ENCODE measurements around the gene ATP23.

ATP23 gene

DNA sequence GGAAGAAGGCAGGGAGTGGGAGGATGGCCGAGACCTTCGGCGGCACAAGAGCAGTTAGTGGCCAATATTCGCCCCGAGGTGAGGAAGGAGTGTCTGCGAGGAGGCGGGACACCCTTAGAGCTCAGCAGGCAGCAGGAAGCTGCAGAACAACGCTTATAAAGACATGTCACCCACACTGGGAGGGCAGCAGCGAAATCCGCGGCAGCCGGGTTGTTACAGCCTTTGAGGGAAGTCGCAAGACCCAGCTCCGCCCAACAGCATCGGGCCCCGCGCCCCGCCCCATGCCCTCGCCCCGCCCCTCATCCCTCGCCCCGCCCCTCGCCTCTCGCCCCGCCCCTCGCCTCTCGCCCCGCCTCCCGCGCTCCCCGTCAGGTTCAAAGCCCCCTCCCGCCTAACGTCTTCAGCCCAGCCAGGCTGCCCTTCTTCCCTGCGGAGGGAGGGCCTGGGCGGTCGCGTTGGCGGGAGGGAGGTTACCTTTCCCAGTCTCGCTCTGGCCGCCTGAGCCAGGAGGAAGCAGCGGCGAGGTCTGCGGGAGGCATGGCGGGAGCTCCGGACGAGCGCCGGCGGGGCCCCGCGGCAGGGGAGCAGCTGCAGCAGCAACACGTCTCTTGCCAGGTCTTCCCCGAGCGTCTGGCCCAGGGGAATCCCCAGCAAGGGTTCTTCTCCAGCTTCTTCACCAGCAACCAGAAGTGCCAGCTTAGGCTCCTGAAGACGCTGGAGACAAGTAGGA lies at the start of gene ATP23:
Gene ATP23 (plus strand): TSS at position 403 of the 730 bp plus-strand sequence. CDS start 135 bp downstream, at position 538.
- peak; percentile 77 for DNase-seq (ENCODE audit: low read depth)

DNA sequence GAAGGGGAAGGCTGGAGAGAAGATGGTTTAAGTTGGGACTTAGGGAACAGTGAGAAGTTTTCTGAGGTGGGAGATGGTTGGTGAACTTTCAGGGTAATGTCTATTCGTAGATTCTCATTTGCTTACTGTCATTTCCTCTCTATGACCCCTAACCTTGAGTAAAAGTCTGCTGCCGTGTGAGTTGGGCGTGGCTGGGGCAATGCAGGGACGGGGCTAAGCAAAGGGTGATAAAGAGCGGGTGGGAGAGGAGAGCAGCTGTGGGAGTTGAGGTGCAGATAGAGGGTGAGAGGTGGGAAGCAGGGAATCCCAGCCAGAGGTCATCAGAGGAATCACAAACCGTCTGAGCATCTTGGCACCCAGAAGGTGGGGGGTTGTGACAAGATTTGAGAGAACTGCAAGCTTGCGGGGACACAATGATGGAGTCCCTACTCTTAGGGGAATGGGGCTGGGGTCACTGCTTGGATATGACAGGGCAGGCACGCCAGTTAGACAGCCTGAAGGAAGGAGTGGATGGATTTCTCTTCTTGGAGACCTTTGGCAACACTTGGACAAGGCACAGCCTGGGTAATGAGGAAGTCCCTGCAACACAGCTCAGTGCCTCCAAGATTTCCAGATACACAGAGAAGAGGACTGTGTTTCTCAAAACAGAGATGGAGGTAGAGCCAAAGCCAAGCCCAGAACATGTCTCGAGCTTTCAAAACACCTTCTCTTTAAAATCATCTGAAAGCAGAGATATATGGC lies 49.0 kb upstream of the ATP23 start:
- DNase-seq (ENCODE audit: low read depth): no peak

DNA sequence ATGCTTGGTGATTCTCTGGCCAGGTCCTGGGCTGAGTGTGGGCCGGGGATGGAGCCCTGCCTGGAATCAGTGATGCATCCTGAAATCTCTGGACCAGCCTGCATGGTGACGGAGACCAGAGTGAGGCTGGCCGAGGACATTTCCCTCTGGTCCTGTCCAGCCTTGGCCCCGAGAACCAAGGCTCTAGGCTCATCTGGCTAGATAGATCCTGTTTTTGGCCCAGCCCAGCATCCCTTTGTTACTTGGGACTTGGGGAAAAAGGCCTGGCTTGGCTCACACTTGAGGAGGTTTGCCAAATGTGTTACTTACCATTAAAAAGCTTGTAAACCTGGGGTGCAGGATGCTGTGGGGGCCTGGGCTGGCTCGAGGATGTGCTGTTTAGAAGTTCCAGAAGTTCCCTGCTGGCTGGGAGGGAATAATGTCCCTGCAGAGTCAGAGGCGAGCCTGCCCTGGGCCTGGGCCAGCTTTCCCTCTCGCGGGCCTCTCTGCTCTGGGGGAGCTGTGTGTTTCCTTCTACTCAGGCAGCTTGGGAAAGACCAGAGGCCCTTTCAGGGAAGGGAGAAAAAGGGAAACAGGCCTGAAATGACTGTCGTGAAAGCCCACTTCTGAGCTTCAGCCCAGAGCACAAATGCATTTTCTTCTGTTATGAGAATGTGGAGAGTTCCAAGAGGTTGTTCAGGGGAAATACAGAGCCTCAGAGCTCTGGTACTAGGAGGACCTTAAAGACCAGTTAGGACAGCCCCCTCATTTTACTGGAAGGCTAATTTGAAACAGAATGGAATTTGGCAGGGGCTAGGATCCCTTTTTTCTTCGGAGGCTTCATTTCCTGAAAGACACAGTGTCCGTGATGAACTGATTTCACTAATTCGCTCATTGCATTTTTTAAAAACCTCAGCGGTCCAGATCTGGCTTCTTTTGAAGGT lies 47.7 kb upstream of the ATP23 start:
- no peak for DNase-seq (ENCODE audit: low read depth)

- DNase-seq (ENCODE audit: low read depth): no peak
Measured at GRCh38 chr12:57894399-57895292, 46.7 kb upstream of the ATP23 start.

DNA sequence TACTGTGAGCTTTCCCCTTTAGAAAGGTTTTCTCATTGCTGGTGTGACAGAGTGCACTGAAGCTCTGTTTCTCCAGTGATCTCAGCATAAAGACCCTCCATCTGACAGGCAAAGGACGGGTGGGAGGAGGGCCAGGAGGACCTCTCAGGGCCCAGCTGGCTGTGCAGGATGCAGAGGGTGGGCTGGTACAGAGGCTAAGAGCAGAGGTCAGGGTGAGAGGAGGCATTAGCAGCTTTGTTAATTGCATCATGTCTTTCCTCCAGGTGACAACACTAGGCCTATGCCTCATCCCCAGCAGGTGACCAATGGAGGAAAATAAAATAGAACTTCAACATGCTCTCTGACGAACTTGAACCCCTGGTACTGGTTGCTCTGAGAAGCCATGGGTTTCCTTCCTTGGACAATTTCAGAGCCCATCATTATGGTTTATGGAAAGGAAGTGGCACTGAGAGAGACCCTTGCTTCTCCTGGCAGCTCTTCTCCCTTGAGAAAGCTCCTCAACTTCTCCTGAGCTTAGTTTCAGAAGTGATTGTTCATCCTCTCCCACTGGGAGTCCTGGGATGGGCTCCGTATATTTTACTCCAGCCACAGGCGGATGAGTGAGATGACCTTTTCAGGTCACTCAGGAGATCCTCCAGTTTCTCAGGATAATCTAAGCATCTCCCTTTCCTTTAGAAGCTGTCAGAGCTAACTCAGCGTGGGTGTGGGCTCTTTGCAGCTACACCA lies 45.8 kb upstream of the ATP23 start:
- DNase-seq (ENCODE audit: low read depth): no peak

DNA sequence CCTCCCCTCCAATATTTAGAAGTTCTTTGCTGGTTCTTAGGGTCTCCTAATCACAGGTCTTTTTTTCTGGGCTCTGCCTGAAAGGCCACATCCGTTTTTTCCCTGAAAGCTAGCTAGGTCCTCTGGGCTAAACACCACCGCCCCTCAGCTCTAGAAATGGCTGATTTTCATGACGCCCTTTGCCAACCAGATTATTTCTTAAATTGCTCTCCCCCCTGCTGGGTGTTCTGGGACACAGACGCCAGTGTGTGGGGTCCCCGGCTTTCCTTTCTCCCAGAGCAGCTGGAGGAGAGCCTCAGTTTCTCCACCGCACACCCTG lies 45.3 kb upstream of the ATP23 start:
- no peak for DNase-seq (ENCODE audit: low read depth)

DNA sequence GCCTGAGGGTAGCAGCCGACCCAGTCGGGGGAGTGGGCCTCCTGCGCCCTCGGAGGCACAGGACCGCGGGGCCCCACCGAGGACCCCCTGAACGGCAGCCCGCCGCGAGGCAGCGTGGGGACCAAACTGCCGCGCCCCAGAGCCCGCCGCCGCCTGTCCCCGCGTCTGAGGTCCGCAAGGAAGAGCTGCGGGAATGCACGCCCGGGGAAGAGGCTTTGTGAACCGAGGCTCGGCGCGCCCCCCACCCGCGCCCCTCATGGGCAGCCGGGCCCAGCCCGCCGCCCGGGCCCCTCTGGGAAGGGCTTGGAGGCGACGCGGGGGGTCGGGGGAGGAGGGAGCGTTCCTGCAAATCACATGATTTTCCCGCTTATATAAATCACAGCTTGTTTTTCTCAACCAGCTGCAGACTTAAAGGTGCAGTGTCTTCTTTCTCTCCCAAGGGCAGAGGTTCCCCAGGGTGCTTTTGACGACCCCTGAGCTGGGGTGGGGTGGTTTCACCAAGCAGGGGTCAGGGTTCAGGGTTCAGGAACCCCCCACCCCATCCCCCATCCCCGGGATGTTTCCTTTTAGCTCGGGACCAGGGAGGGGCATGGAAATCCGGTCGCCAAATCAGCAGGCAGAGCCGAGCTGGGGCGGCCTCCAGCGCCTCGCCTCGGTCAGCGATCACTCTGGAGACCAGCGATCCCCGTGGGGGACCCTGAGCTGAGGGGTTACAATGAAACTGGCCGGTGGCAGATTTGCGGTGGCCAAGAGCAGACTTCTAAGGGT lies 44.7 kb upstream of the ATP23 start:
- DNase-seq (ENCODE audit: low read depth): no peak

DNA sequence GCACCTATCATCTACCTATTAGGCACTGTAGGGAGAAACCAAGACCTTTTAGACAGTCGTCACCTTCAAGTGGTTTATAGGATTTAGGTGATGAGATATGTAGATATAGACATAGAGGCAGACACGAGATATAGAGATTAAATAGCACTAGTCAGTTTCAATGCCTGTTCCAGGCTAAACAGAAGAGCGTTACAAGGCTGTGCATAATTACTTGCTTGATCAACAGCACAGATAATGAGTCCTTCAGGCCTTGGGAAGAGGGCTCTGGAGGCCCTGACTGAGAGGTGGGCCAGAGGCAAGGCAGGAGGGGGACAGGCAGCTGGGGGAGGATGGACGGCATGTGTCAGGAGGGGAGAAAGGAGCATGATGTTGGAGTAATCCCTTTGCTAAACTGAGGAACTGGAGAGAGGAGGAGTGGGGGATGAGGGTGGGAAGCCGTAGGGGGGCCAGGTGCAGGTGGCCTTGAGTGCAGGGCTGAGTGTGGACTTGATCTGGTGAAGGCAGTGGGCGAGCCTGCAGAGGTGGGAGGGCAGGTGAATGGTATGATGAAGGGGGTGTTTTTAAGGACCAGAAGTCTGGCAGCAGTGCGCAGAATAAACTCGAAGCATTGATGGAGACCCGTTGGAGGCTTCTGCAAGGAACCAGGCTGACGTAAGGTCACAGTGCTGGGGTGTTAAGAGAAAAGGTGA lies 43.9 kb upstream of the ATP23 start:
- DNase-seq (ENCODE audit: low read depth): no peak

- DNase-seq (ENCODE audit: low read depth): no peak
Measured at GRCh38 chr12:57898308-57898970, 42.9 kb upstream of the ATP23 start.

GRCh38 chr12:57899010-57899662 lies 42.2 kb upstream of the ATP23 start:
- peak; percentile 64 for DNase-seq (ENCODE audit: low read depth)

GRCh38 chr12:57902478-57902969 lies 38.8 kb upstream of the ATP23 start:
- no peak for DNase-seq (ENCODE audit: low read depth)

DNA sequence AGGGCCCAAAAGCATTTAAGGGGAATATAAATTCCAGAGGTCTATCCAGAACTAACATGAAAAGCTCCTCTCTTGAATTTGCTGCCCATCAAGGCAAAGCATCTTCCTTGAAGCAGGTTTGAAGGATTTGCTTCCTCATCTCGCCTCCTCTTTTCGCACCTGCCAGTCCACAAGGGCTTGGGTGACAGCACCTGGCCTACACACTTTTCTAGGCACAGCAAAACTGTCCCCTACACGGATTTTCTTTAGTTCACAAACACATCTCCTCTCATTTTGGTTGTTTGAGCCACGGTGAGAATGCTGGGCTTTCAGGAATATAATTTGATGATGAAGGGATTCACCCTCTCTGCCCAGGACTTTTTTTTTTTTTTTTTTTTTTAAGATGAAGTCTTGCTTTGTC lies 36.9 kb upstream of the ATP23 start:
- DNase-seq (ENCODE audit: low read depth): no peak

DNA sequence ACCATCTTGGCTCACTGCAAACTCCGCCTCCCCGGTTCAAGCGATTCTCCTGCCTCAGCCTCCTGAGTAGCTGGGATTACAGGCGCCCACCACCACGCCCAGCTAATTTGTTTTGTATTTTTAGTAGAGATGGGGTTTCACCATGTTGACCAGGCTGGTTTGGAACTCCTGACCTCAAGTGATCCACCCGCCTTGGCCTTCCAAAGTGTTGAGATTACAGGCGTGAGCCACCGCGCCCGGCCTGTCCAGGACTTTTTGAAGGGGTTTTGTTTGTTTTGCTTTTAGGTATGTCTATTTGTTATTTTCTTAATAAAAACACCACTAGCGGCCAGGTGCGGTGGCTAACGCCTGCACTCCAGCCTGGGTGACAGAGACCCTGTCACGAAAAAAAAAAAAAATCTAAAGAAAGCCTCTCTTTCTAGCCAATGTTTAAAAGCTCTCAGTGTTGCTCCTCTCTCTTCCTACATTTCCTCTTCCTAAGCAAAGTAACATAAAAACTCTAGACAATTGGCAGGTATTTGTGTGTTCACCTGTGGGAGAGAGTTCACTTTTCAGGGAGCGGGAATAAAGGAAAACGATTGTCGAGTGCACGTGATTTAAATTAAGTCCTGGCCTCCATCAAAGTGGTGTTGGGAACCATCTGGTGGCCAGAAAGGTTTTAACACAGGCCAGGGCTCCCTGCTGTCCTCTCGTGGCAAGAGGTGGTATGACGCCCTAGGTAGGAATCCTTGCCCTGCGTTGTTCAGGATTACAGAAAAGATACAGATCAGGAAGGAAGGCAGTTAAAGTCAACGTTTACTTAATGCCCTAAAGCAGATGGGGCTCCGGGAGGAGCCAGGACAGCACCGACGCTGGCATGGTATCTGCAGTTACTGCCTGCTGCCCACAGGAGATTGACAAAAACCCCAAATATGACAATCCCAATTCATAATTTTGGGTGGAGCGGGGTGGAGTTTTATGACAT lies 36.2 kb upstream of the ATP23 start:
- peak; percentile 73 for DNase-seq (ENCODE audit: low read depth)

- DNase-seq (ENCODE audit: low read depth): no peak
Measured at GRCh38 chr12:57905812-57906475, 35.4 kb upstream of the ATP23 start.

- no peak for DNase-seq (ENCODE audit: low read depth)
Measured at GRCh38 chr12:57906821-57907220, 34.5 kb upstream of the ATP23 start.

- no peak for DNase-seq (ENCODE audit: low read depth)
Measured at GRCh38 chr12:57907281-57907680, 34.1 kb upstream of the ATP23 start.

DNA sequence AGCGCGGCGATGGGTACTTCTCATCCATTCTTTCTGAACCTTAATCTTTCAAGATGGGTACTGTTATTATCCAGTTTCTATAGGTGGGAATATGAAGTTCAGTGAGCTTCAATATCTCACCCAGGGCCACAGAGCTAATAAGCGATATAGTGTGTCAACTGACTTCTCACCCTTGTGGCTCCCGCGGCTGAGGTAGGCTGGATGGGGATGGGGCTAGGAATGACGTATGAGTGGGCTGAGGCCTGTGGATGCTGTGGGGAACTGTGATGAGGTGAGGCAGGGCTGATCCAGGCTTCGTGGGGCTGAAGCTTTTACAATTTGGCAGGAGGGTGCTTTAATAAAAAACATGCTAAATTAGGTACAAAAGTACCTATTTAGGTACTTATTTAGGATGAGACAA lies 32.9 kb upstream of the ATP23 start:
- DNase-seq (ENCODE audit: low read depth): no peak

Data from activated gamma-delta T cell treated with anti-CD3 and anti-CD28 coated beads, Interleukin-2, amount 50 U/mL, for 16 hours (primary cell).